OCI-LY7 (cell line): ENCODE data around the gene YJEFN3. TPM values are rescaled to one million over a fixed set of nuclear protein-coding genes. Genes with fewer than 3 reads are reported as not detected.

ENCODE experiments used
- BruUV-seq: library from RNA; stranded (reverse); fragments of 400-500 nt; replicated peaks from 2 replicates; lab custom pipeline; 2021; lab: Mats Ljungman, UMichigan
- CTCF ChIA-PET: fragments of 300-600 bp; sonication (Branson Sonifier 250); formaldehyde crosslinking; loops from one replicate; lab custom pipeline; 2022; ENCODE audit warnings: antibody characterized with exemption; ENCODE audit not compliant: unreplicated experiment; lab: Charles Lee
- POLR2A ChIA-PET: fragments of 300-600 bp; sonication (Branson Sonifier 250); formaldehyde crosslinking; loops from one replicate; lab custom pipeline; 2022; ENCODE audit warnings: antibody characterized with exemption; lab: Charles Lee
- DNase-seq: peaks from one replicate; pipeline ENCODE4 v3.0.0-alpha.2; 2015; ENCODE audit warnings: low spot score
- H2AFZ ChIP-seq: fragments of 200-600 bp; sonication (generic), shearing (Covaris generic); 2 replicates; pipeline ENCODE4 v1.6.1; 2014; ENCODE audit warnings: mild to moderate bottlenecking, antibody characterized with exemption, low read length, moderate library complexity
- H3K27ac ChIP-seq: fragments of 200-600 bp; sonication (generic); 2 replicates; pipeline ENCODE4 v1.5.1; 2014; ENCODE audit warnings: mixed run types, low read depth, mild to moderate bottlenecking, moderate library complexity, low read length, inconsistent platforms; ENCODE audit not compliant: poor library complexity, severe bottlenecking
- H3K36me3 ChIP-seq: fragments of 200-600 bp; sonication (generic); 2 replicates; pipeline ENCODE4 v1.6.1; 2014; ENCODE audit warnings: mild to moderate bottlenecking, antibody characterized with exemption, low read length, moderate library complexity, mixed read lengths; ENCODE audit not compliant: insufficient read depth
- H3K4me1 ChIP-seq: fragments of 200-600 bp; sonication (generic); 2 replicates; pipeline ENCODE4 v1.5.1; 2014; ENCODE audit warnings: mild to moderate bottlenecking, low read length; ENCODE audit not compliant: insufficient read depth, poor library complexity, severe bottlenecking
- H3K4me2 ChIP-seq: fragments of 200-600 bp; sonication (generic); 2 replicates; pipeline ENCODE4 v1.6.1; 2014; ENCODE audit warnings: mild to moderate bottlenecking, low read length
- H3K4me3 ChIP-seq: fragments of 200-600 bp; sonication (generic); 2 replicates; pipeline ENCODE4 v1.5.1; 2014; ENCODE audit warnings: mild to moderate bottlenecking, low read depth, low read length; ENCODE audit not compliant: poor library complexity, severe bottlenecking
- H3K79me2 ChIP-seq: fragments of 200-600 bp; sonication (generic); 2 replicates; pipeline ENCODE4 v1.6.1; 2016; ENCODE audit warnings: low read depth, mild to moderate bottlenecking, low read length, moderate library complexity, mixed read lengths; ENCODE audit not compliant: insufficient read depth
- H3K9me2 ChIP-seq: fragments of 200-600 bp; sonication (generic); 2 replicates; pipeline ENCODE4 v1.6.1; 2016; ENCODE audit warnings: mild to moderate bottlenecking, low read length, mixed read lengths; ENCODE audit not compliant: insufficient read depth
- H3K9me3 ChIP-seq: fragments of 200-600 bp; sonication (generic); 2 replicates; pipeline ENCODE4 v1.6.1; 2014; ENCODE audit warnings: mild to moderate bottlenecking, mixed run types, low read length, mixed read lengths
- H4K20me1 ChIP-seq: fragments of 200-600 bp; sonication (generic); 2 replicates; pipeline ENCODE4 v1.6.1; 2014; ENCODE audit warnings: mild to moderate bottlenecking, antibody characterized with exemption, low read length, moderate library complexity, mixed read lengths; ENCODE audit not compliant: insufficient read depth
- EZH2phosphoT487 ChIP-seq: fragments of 200-600 bp; sonication (generic); IDR thresholded peaks from 2 replicates; pipeline ENCODE4 v1.6.1; 2018; ENCODE audit warnings: low read depth, borderline replicate concordance, mild to moderate bottlenecking, mixed run types, antibody characterized with exemption, low read length, moderate library complexity, mixed read lengths
- intact Hi-C: fragments of 100-400 bp; cut with micrococcal nuclease; formaldehyde crosslinking; loops from one replicate; pipeline ENCODE4 v1.10.0; 2022; ENCODE audit not compliant: unreplicated experiment
- total RNA-seq, 2 experiments: library from RNA; depleted of rRNA in 1 of 2; stranded (reverse); fragments of >200 nt in 1 of 2; shearing (Covaris generic) in 1 of 2; gene quantifications; 2 replicates each; pipeline ENCODE4 v1.2.3, GENCODE V29; 2014 to 2022
- TF ChIP-seq, protein P1 (sequence below): fragments of 200-600 bp; sonication (generic); conservative IDR thresholded peaks from 2 replicates; pipeline ENCODE4 v1.5.1; 2014; ENCODE audit warnings: mild to moderate bottlenecking, antibody characterized with exemption, low read length, moderate library complexity, mixed read lengths

YJEFN3 gene
- total RNA-seq, 2 experiments from 2014 or later, result 5.4 to 35.3 TPM

DNA sequence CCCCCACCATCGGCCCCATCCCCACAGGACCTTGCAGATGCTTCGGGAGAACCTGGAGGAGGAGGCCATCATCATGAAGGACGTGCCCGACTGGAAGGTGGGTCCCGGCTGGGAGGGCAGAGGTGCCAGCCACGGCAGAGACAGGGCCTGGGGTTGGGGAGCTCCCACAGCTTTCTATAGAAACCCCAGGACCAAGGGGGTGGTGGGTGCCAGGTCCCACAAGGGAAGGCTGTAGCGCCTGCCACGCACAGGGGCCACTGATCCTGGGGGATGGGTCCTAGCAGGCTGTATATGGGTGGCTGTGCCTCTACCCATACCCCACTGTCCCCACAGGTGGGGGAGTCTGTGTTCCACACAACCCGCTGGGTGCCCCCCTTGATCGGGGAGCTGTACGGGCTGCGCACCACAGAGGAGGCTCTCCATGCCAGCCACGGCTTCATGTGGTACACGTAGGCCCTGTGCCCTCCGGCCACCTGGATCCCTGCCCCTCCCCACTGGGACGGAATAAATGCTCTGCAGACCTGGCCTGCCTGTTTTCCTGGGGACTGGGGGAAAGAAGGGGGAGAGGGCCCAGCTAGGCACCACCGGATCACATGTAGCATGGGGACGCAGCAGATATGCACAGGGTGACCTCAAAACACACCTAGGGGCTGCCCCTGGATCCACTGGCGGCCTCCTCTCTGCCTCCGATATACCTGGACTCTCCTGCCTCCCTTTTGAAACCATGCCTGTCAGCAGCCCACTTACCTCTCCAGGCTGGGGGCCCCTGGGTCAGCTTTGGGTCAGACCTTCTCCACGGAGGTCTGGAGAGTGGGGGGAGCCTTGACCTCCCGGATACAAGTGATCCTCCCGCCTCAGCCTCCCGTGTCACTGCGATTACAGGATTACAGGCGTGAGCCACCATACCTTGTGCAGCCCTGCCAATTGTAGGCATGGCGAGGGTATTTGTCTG, 761 bp upstream of the YJEFN3 start:
- H3K4me1 ChIP-seq, result peaks cover 46% of the 10 kb centered on the region
- H3K79me2 ChIP-seq, result peaks cover 29% of the 10 kb centered on the region
- TF ChIP-seq, protein P1, sequence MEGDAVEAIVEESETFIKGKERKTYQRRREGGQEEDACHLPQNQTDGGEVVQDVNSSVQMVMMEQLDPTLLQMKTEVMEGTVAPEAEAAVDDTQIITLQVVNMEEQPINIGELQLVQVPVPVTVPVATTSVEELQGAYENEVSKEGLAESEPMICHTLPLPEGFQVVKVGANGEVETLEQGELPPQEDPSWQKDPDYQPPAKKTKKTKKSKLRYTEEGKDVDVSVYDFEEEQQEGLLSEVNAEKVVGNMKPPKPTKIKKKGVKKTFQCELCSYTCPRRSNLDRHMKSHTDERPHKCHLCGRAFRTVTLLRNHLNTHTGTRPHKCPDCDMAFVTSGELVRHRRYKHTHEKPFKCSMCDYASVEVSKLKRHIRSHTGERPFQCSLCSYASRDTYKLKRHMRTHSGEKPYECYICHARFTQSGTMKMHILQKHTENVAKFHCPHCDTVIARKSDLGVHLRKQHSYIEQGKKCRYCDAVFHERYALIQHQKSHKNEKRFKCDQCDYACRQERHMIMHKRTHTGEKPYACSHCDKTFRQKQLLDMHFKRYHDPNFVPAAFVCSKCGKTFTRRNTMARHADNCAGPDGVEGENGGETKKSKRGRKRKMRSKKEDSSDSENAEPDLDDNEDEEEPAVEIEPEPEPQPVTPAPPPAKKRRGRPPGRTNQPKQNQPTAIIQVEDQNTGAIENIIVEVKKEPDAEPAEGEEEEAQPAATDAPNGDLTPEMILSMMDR, result no peak
- TF ChIP-seq EZH2phosphoT487, result no peak
- H3K4me3 ChIP-seq, result no peak overlapping the region
- no TSS peak for BruUV-seq
- H3K36me3 ChIP-seq, result peaks cover 55% of the 10 kb centered on the region
- intact Hi-C loops, result no loop called here
- no peak overlapping the region for H2AFZ ChIP-seq
- POLR2A ChIA-PET, result interaction anchor here (0.6 kb wide), 1 partner anchor 367 kb away, joined by 3 read pairs; no protein-coding TSS in a partner anchor
- no peak for DNase-seq
- no peaks in the 10 kb centered on the region for H3K9me3 ChIP-seq
- H3K4me2 ChIP-seq, result no peak overlapping the region
- H3K27ac ChIP-seq, result no peak overlapping the region
- CTCF ChIA-PET, result interaction anchor here (0.6 kb wide), 1 partner anchor 1385 kb away, joined by 3 read pairs; no protein-coding TSS in a partner anchor
- H4K20me1 ChIP-seq, result no peaks in the 10 kb centered on the region
- H3K9me2 ChIP-seq, result no peaks in the 10 kb centered on the region

GRCh38 chr19:19529783-19530422, 1.2 kb downstream of the YJEFN3 start:
- intact Hi-C loops, result loop anchor here (10.0 kb wide), 1 partner anchor 215 kb away; no protein-coding TSS in a partner anchor
- H3K9me2 ChIP-seq, result no peaks in the 10 kb centered on the region
- H3K4me3 ChIP-seq, result no peak overlapping the region
- ChIA-PET POLR2A (interaction anchor here (1.0 kb wide), 1 partner anchor 23 kb away, joined by 5 read pairs; no protein-coding TSS in a partner anchor), CTCF (interaction anchor here (0.6 kb wide), 1 partner anchor 23 kb away, joined by 3 read pairs; no protein-coding TSS in a partner anchor)
- no peak for DNase-seq
- peaks cover 26% of the 10 kb centered on the region for H3K4me1 ChIP-seq
- no peaks in the 10 kb centered on the region for H4K20me1 ChIP-seq
- no peak overlapping the region for H2AFZ ChIP-seq
- H3K36me3 ChIP-seq, result peaks cover 54% of the 10 kb centered on the region
- H3K27ac ChIP-seq, result no peak overlapping the region
- H3K79me2 ChIP-seq, result peaks cover 9% of the 10 kb centered on the region; the same call in 1 of the 2 replicates
- no peak overlapping the region for H3K4me2 ChIP-seq
- H3K9me3 ChIP-seq, result no peaks in the 10 kb centered on the region
- no TSS peak for BruUV-seq
- TF ChIP-seq EZH2phosphoT487, result no peak
- TF ChIP-seq, protein P1, result no peak
